ENCODE data around the gene LRIG1. TPM values are rescaled to one million over a fixed set of nuclear protein-coding genes. Genes with fewer than 3 reads are reported as not detected.

LRIG1 gene
- total RNA-seq, 1 donor: 14.1 TPM

- Histone ChIP-seq H3K4me1 (ENCODE audit: insufficient read depth, low read length) (peaks cover 11% of the 10 kb centered on the region), H3K79me2 (ENCODE audit: insufficient read depth, low read length) (no peaks in the 10 kb centered on the region), H3K27ac (ENCODE audit: low read depth, low read length) (no peak overlapping the region), H3K27me3 (ENCODE audit: insufficient read depth, low read length) (no peaks in the 10 kb centered on the region), H3K4me2 (ENCODE audit: insufficient read depth, low read length) (no peak overlapping the region), H3K9me3 (ENCODE audit: low read depth, low read length) (no peaks in the 10 kb centered on the region), H3K4me3 (ENCODE audit: insufficient read depth, low read length) (no peak overlapping the region), H3K36me3 (ENCODE audit: insufficient read depth, low read length) (peaks cover 14% of the 10 kb centered on the region), H4K20me1 (ENCODE audit: insufficient read depth, low read length) (no peaks in the 10 kb centered on the region), H2AFZ (ENCODE audit: low read length) (no peak overlapping the region)
- TF ChIP-seq CTCF (IDR thresholded peaks at IDR 0.05; ENCODE audit: extremely low read depth, low read depth, low read length): no peak
- DNase-seq (ENCODE audit: insufficient read length, low spot score, missing footprints): no peak
These were observed 123.0 kb downstream of the LRIG1 start for GRCh38 chr3:66377800-66378199.

- H3K4me3 ChIP-seq (ENCODE audit: insufficient read depth, low read length): no peak overlapping the region
- H3K27ac ChIP-seq (ENCODE audit: low read depth, low read length): no peak overlapping the region
- no peaks in the 10 kb centered on the region for H4K20me1 ChIP-seq (ENCODE audit: insufficient read depth, low read length)
- H3K27me3 ChIP-seq (ENCODE audit: insufficient read depth, low read length): no peaks in the 10 kb centered on the region
- DNase-seq (ENCODE audit: insufficient read length, low spot score, missing footprints): peak; percentile 68
- no peak overlapping the region for H3K4me2 ChIP-seq (ENCODE audit: insufficient read depth, low read length)
- no peak for TF ChIP-seq CTCF (IDR thresholded peaks at IDR 0.05; ENCODE audit: extremely low read depth, low read depth, low read length)
- H3K36me3 ChIP-seq (ENCODE audit: insufficient read depth, low read length): peaks cover 3% of the 10 kb centered on the region
- H3K79me2 ChIP-seq (ENCODE audit: insufficient read depth, low read length): no peaks in the 10 kb centered on the region
- H3K4me1 ChIP-seq (ENCODE audit: insufficient read depth, low read length): peaks cover 11% of the 10 kb centered on the region
- no peaks in the 10 kb centered on the region for H3K9me3 ChIP-seq (ENCODE audit: low read depth, low read length)
- no peak overlapping the region for H2AFZ ChIP-seq (ENCODE audit: low read length)
These were observed 124.3 kb downstream of the LRIG1 start for GRCh38 chr3:66376568-66376967.

GRCh38 chr3:66372681-66373350, 128.0 kb downstream of the LRIG1 start:
- H2AFZ ChIP-seq (ENCODE audit: low read length): no peak overlapping the region
- DNase-seq (ENCODE audit: insufficient read length, low spot score, missing footprints): no peak

More at GRCh38 chr3:66372681-66373350, 128.0 kb downstream of the LRIG1 start:
- Histone ChIP-seq H3K4me1 (ENCODE audit: insufficient read depth, low read length) (peaks cover 11% of the 10 kb centered on the region), H3K9me3 (ENCODE audit: low read depth, low read length) (no peaks in the 10 kb centered on the region), H3K36me3 (ENCODE audit: insufficient read depth, low read length) (no peaks in the 10 kb centered on the region), H3K4me3 (ENCODE audit: insufficient read depth, low read length) (no peak overlapping the region), H3K27me3 (ENCODE audit: insufficient read depth, low read length) (no peaks in the 10 kb centered on the region), H4K20me1 (ENCODE audit: insufficient read depth, low read length) (no peaks in the 10 kb centered on the region), H3K27ac (ENCODE audit: low read depth, low read length) (no peak overlapping the region), H3K79me2 (ENCODE audit: insufficient read depth, low read length) (no peaks in the 10 kb centered on the region), H3K4me2 (ENCODE audit: insufficient read depth, low read length) (no peak overlapping the region)
- peak; percentile 14 for TF ChIP-seq CTCF (IDR thresholded peaks at IDR 0.05; ENCODE audit: extremely low read depth, low read depth, low read length)

Data from osteoblast (primary cell).